Esophagus muscularis mucosa (tissue), 4 donors: ENCODE measurements around the gene DIP2C. TPM values are rescaled to one million over a fixed set of nuclear protein-coding genes. Genes with fewer than 3 reads are reported as not detected.

Experiments used
- DNase-seq: peaks from one replicate; pipeline ENCODE4 v3.0.0-alpha.2; 2017; ENCODE audit errors: extremely low spot score
- H3K27ac ChIP-seq, 4 donors: fragments of 200-600 bp; sonication (generic); replicated peaks in 1 of 4; 1 replicate in 3 of 4; 2 replicates in 1 of 4; pipeline ENCODE4 v1.5.1; 2016 to 2019; ENCODE audit warnings: mild to moderate bottlenecking in 1 of 4
- H3K27me3 ChIP-seq, 4 donors: fragments of 200-600 bp; sonication (generic); one replicate each; pipeline versions ENCODE4 v1.5.1 to v1.6.0; 2016 to 2019
- H3K36me3 ChIP-seq, 4 donors: fragments of 200-600 bp; sonication (generic); one replicate each; pipeline ENCODE4 v1.5.1; 2016 to 2019
- H3K4me1 ChIP-seq, 4 donors: fragments of 200-600 bp; sonication (generic); one replicate each; pipeline ENCODE4 v1.5.1; 2016 to 2019
- H3K4me3 ChIP-seq, 4 donors: fragments of 200-600 bp; sonication (generic); 1 replicate in 2 of 4; 2 replicates in 2 of 4; pipeline ENCODE4 v1.5.1; 2016 to 2019; ENCODE audit warnings: mild to moderate bottlenecking in 4 of 4, moderate library complexity in 1 of 4
- H3K9me3 ChIP-seq, 4 donors: fragments of 200-600 bp; sonication (generic); 1 replicate in 3 of 4; 2 replicates in 1 of 4; pipeline ENCODE4 v1.5.1; 2016 to 2019
- CTCF ChIP-seq, 3 experiments: fragments of 200-600 bp in 2 of 3; fragments of 450-650 bp in 1 of 3; sonication (generic) in 2 of 3; IDR thresholded peaks; one replicate each; pipeline ENCODE4 v1.5.1; 2017 to 2019; ENCODE audit warnings: antibody characterized with exemption in 3 of 3, mild to moderate bottlenecking in 2 of 3, moderate library complexity in 1 of 3
- EP300 ChIP-seq: sonication (generic); formaldehyde crosslinking; IDR thresholded peaks from one replicate; pipeline ENCODE4 v1.6.1; 2017; ENCODE audit warnings: antibody characterized with exemption
- POLR2A ChIP-seq: fragments of 450-650 bp; IDR thresholded peaks from one replicate; pipeline ENCODE4 v1.6.1; 2017; ENCODE audit warnings: antibody characterized with exemption, moderate library complexity, mild to moderate bottlenecking, low read depth
- POLR2AphosphoS5 ChIP-seq, 2 donors: sonication (generic); formaldehyde crosslinking; IDR thresholded peaks; one replicate each; pipeline ENCODE4 v1.6.1; 2017; ENCODE audit warnings: antibody characterized with exemption in 2 of 2
- WGBS: methylation state at CpG from one replicate; pipeline ENCODE4 v1.1.5; 2018; 5-methylcytosine and 5-hydroxymethylcytosine counted together
- intact Hi-C: fragments of 100-400 bp; cut with DNase I; formaldehyde crosslinking; loops from one replicate; pipeline ENCODE4 v1.15.1; 2023
- total RNA-seq, 4 donors: library from RNA; depleted of rRNA; stranded (reverse); fragments of >200 nt; gene quantifications; one replicate each; pipeline versions ENCODE4 v1.1.0 to v1.2.1, GENCODE V29; 2016

DIP2C gene
- total RNA-seq, 4 donors from 2014 or later, result 38.6 to 66.4 (median 55.7) TPM

- Histone ChIP-seq H3K27me3 (no peaks in the 10 kb centered on the region), H3K27ac (no peak overlapping the region), H3K9me3 (no peaks in the 10 kb centered on the region), H3K4me1 (peaks cover 56 to 79% (median 74%) of the 10 kb centered on the region in 4 donors), H3K36me3 (no peaks in the 10 kb centered on the region), H3K4me3 (no peak overlapping the region)
- TF ChIP-seq CTCF (IDR thresholded peaks at IDR 0.05) (no peak), POLR2A (no peak), EP300 (no peak), POLR2AphosphoS5 (IDR thresholded peaks at IDR 0.05) (no peak)
- intact Hi-C loops, result no loop called here
- 60% methylated on average over 5 of the region's 8 CpGs for WGBS
- DNase-seq, result no peak
Observed at GRCh38 chr10:559767-560047, 129.8 kb downstream of the DIP2C start.

- no peaks in the 10 kb centered on the region for H3K27me3 ChIP-seq
- no peak overlapping the region for H3K4me3 ChIP-seq
- no peaks in the 10 kb centered on the region for H3K9me3 ChIP-seq
- H3K36me3 ChIP-seq, result no peaks in the 10 kb centered on the region
- 81% methylated on average over 17 of the region's 19 CpGs for WGBS
- peaks cover 56 to 82% (median 74%) of the 10 kb centered on the region in 4 donors for H3K4me1 ChIP-seq
- DNase-seq, result no peak
- TF ChIP-seq EP300 (no peak), CTCF (IDR thresholded peaks at IDR 0.05) (no peak), POLR2AphosphoS5 (IDR thresholded peaks at IDR 0.05) (no peak), POLR2A (no peak)
- H3K27ac ChIP-seq, result no peak overlapping the region
- intact Hi-C loops, result no loop called here
Observed at GRCh38 chr10:558891-559766, 130.3 kb downstream of the DIP2C start.

- Histone ChIP-seq H3K9me3 (no peaks in the 10 kb centered on the region), H3K4me1 (peaks cover 56 to 84% (median 74%) of the 10 kb centered on the region in 4 donors), H3K27me3 (no peaks in the 10 kb centered on the region), H3K27ac (no peak overlapping the region), H3K4me3 (no peak overlapping the region), H3K36me3 (no peaks in the 10 kb centered on the region)
- no peak for TF ChIP-seq POLR2A
- TF ChIP-seq CTCF (IDR thresholded peaks at IDR 0.05), result no peak
- TF ChIP-seq POLR2AphosphoS5 (IDR thresholded peaks at IDR 0.05), result no peak
- no peak for TF ChIP-seq EP300
- intact Hi-C loops, result no loop called here
- DNase-seq, result no peak
- 83% methylated on average over 15 of the region's 17 CpGs for WGBS
Observed at GRCh38 chr10:558364-558763, 131.1 kb downstream of the DIP2C start.

- Histone ChIP-seq H3K36me3 (no peaks in the 10 kb centered on the region), H3K9me3 (no peaks in the 10 kb centered on the region), H3K4me3 (no peak overlapping the region), H3K27ac (no peak overlapping the region), H3K27me3 (no peaks in the 10 kb centered on the region), H3K4me1 (peaks cover 60 to 84% (median 76%) of the 10 kb centered on the region in 4 donors)
- no peak for DNase-seq
- WGBS, result 48% methylated on average over 8 of the region's 10 CpGs
- intact Hi-C loops, result no loop called here
- no peak for TF ChIP-seq POLR2A
- TF ChIP-seq POLR2AphosphoS5 (IDR thresholded peaks at IDR 0.05), result no peak
- no peak for TF ChIP-seq CTCF (IDR thresholded peaks at IDR 0.05)
- TF ChIP-seq EP300, result no peak
Observed at GRCh38 chr10:557792-558328, 131.6 kb downstream of the DIP2C start.
